GM23338 (cell line): ENCODE data around the gene CSTPP1. TPM values are rescaled to one million over a fixed set of nuclear protein-coding genes. Genes with fewer than 3 reads are reported as not detected.

ENCODE experiments used
- ATAC-seq: fragments of 200-7000 bp; cut with Tn5 transposase; 3 replicates; pipeline ENCODE4 v1.9.1; 2020
- DNase-seq: peaks from one replicate; pipeline ENCODE4 v3.0.0-alpha.2; 2015; ENCODE audit warnings: low spot score
- H2AFZ ChIP-seq: fragments of 200-600 bp; sonication (generic); 2 replicates; pipeline ENCODE4 v1.8.0; 2016; ENCODE audit warnings: antibody characterized with exemption, mild to moderate bottlenecking, moderate library complexity
- H3F3A ChIP-seq: fragments of 200-600 bp; sonication (generic); replicated peaks from 2 replicates; pipeline ENCODE4 v1.8.0; 2017; ENCODE audit warnings: antibody characterized with exemption, mixed run types, low read depth
- H3K27ac ChIP-seq: fragments of 200-600 bp; sonication (generic); 2 replicates; pipeline ENCODE4 v1.6.1; 2016; ENCODE audit warnings: low read depth
- H3K27me3 ChIP-seq: fragments of 200-600 bp; sonication (generic); 2 replicates; pipeline ENCODE4 v1.8.0; 2016; ENCODE audit warnings: mild to moderate bottlenecking, mixed run types, moderate library complexity; ENCODE audit not compliant: insufficient read depth
- H3K36me3 ChIP-seq: fragments of 200-600 bp; sonication (generic); 2 replicates; pipeline ENCODE4 v1.8.0; 2016; ENCODE audit warnings: mild to moderate bottlenecking; ENCODE audit not compliant: insufficient read depth
- H3K4me1 ChIP-seq: fragments of 200-600 bp; sonication (generic); 2 replicates; pipeline ENCODE4 v1.8.0; 2016; ENCODE audit warnings: mild to moderate bottlenecking, moderate library complexity; ENCODE audit not compliant: insufficient read depth
- H3K4me2 ChIP-seq: fragments of 200-600 bp; sonication (generic); 2 replicates; pipeline ENCODE4 v1.7.1; 2017; ENCODE audit warnings: mixed run types
- H3K4me3 ChIP-seq: fragments of 200-600 bp; sonication (generic); 2 replicates; pipeline ENCODE4 v1.6.1; 2016; ENCODE audit warnings: mixed run types
- H3K79me2 ChIP-seq: fragments of 200-600 bp; sonication (generic); replicated peaks from 2 replicates; pipeline ENCODE4 v1.8.0; 2017; ENCODE audit warnings: mild to moderate bottlenecking; ENCODE audit not compliant: insufficient read depth
- H3K9me2 ChIP-seq: fragments of 200-600 bp; sonication (generic); 2 replicates; pipeline ENCODE4 v1.8.0; 2017; ENCODE audit not compliant: insufficient read depth
- H4K20me1 ChIP-seq: fragments of 200-600 bp; sonication (generic); replicated peaks from 2 replicates; pipeline ENCODE4 v1.8.0; 2017; ENCODE audit warnings: mild to moderate bottlenecking; ENCODE audit not compliant: insufficient read depth
- H3K27ac Mint-ChIP-seq: 2 replicates; pipeline ENCODE4 v1.8.0; 2020; ENCODE audit warnings: inconsistent platforms, mild to moderate bottlenecking, moderate library complexity, mixed read lengths
- H3K27me3 Mint-ChIP-seq: 3 replicates; pipeline ENCODE4 v1.8.0; 2022; ENCODE audit warnings: low read depth, mild to moderate bottlenecking, moderate library complexity, mixed read lengths, inconsistent platforms; ENCODE audit not compliant: insufficient read depth, poor library complexity
- H3K36me3 Mint-ChIP-seq: 3 replicates; pipeline ENCODE4 v1.8.0; 2021; ENCODE audit warnings: low read depth, mild to moderate bottlenecking, inconsistent platforms, moderate library complexity, mixed read lengths
- H3K4me1 Mint-ChIP-seq: 3 replicates; pipeline ENCODE4 v1.8.0; 2020; ENCODE audit warnings: mild to moderate bottlenecking, inconsistent platforms, mixed read lengths
- H3K4me3 Mint-ChIP-seq: 3 replicates; pipeline ENCODE4 v1.8.0; 2021; ENCODE audit warnings: moderate library complexity, mild to moderate bottlenecking, inconsistent platforms, mixed read lengths
- H3K9me3 Mint-ChIP-seq: 3 replicates; pipeline ENCODE4 v1.8.0; 2020; ENCODE audit warnings: moderate library complexity, mild to moderate bottlenecking, inconsistent platforms, mixed read lengths
- EZH2 ChIP-seq: fragments of 200-600 bp; sonication (generic); IDR thresholded peaks from one replicate; pipeline ENCODE4 v1.8.0; 2017; ENCODE audit warnings: antibody characterized with exemption, mild to moderate bottlenecking, low read depth; ENCODE audit not compliant: unreplicated experiment
- EZH2phosphoT487 ChIP-seq: fragments of 200-600 bp; sonication (generic); IDR thresholded peaks from one replicate; pipeline ENCODE4 v1.8.1; 2018; ENCODE audit warnings: antibody characterized with exemption; ENCODE audit not compliant: unreplicated experiment
- JUNB ChIP-seq: IDR thresholded peaks from one replicate; pipeline ENCODE4 v1.6.1; 2016; ENCODE audit warnings: antibody characterized with exemption; ENCODE audit not compliant: unreplicated experiment
- NANOG ChIP-seq: IDR thresholded peaks from 2 replicates; pipeline ENCODE4 v1.6.1; 2016; ENCODE audit warnings: antibody characterized with exemption, borderline replicate concordance
- POLR2AphosphoS5 ChIP-seq: IDR thresholded peaks from 2 replicates; pipeline ENCODE4 v1.6.1; 2016; ENCODE audit warnings: antibody characterized with exemption, low read depth
- STAT1 ChIP-seq: IDR thresholded peaks from one replicate; pipeline ENCODE4 v1.6.1; 2016; ENCODE audit warnings: antibody characterized with exemption; ENCODE audit not compliant: unreplicated experiment
- ZNF331 ChIP-seq: fragments of 250-450 bp; sonication (Bioruptor Pico); IDR thresholded peaks from 2 replicates; pipeline ENCODE4 v1.5.0; 2020; ENCODE audit warnings: low read depth, mild to moderate bottlenecking, moderate library complexity
- polyA plus RNA-seq: library from polyadenylated mRNA; unstranded; fragments of >200 nt; fragmentation: Nextera tagmentation; extraction: Ambion mirVana; gene quantifications from 2 replicates; pipeline ENCODE4 v1.2.1, GENCODE V29; 2016
- total RNA-seq: library from RNA; depleted of rRNA; stranded (reverse); fragments of >200 nt; shearing (Covaris generic); gene quantifications from 2 replicates; pipeline ENCODE4 v1.2.3, GENCODE V29; 2014
- TF ChIP-seq, protein P1 (sequence below), 2 experiments: fragments of 200-600 bp in 1 of 2; sonication (generic) in 1 of 2; conservative IDR thresholded peaks; 2 replicates each; pipeline versions ENCODE4 v1.5.1 to v1.6.1; 2016 to 2017; ENCODE audit warnings: antibody characterized with exemption in 2 of 2, low read depth in 2 of 2, mild to moderate bottlenecking in 2 of 2, moderate library complexity in 1 of 2
- TF ChIP-seq, protein P2 (sequence below): IDR thresholded peaks from one replicate; pipeline ENCODE4 v1.6.1; 2018; ENCODE audit warnings: antibody characterized with exemption; ENCODE audit not compliant: unreplicated experiment

CSTPP1 gene
- total and polyA plus RNA-seq, 2 experiments from 2014 or later: 23.5 to 42.6 TPM

DNA sequence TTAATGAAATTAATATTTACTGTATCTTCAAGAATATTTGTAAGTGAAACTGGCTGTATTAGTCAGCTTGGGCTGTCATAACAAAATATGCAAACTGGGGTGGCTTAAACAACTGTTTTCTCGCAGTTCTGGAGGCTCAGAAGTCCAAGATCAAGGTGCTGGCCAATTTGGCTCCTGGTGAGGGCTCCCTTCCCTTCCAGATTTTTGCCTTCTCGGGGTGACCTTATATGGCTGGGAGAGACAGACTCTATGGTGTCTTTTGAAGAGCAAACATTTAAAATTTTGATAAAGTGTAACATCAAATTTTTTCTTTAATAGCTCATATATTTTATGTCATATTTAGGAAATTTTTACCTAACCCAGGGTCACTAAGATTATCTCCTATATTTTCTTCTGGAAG lies 30.2 kb downstream of the CSTPP1 start:
- no peak overlapping the region for H3K4me2 ChIP-seq
- ATAC-seq (no peak), DNase-seq (no peak)
- H3K4me3 ChIP-seq: no peak overlapping the region
- no peaks in the 10 kb centered on the region for H3K4me1 ChIP-seq
- no peaks in the 10 kb centered on the region for H3K36me3 ChIP-seq
- no peak overlapping the region for H2AFZ ChIP-seq
- no peaks in the 10 kb centered on the region for H3F3A ChIP-seq
- no peaks in the 10 kb centered on the region for H3K9me2 ChIP-seq
- no peaks in the 10 kb centered on the region for H3K27me3 ChIP-seq
- H3K9me3 Mint-ChIP-seq: no peaks in the 10 kb centered on the region; the same call in 2 of the 3 replicates
- H3K27me3 Mint-ChIP-seq: peaks cover 3% of the 10 kb centered on the region
- no peak overlapping the region for H3K27ac ChIP-seq
- TF ChIP-seq, protein P1, sequence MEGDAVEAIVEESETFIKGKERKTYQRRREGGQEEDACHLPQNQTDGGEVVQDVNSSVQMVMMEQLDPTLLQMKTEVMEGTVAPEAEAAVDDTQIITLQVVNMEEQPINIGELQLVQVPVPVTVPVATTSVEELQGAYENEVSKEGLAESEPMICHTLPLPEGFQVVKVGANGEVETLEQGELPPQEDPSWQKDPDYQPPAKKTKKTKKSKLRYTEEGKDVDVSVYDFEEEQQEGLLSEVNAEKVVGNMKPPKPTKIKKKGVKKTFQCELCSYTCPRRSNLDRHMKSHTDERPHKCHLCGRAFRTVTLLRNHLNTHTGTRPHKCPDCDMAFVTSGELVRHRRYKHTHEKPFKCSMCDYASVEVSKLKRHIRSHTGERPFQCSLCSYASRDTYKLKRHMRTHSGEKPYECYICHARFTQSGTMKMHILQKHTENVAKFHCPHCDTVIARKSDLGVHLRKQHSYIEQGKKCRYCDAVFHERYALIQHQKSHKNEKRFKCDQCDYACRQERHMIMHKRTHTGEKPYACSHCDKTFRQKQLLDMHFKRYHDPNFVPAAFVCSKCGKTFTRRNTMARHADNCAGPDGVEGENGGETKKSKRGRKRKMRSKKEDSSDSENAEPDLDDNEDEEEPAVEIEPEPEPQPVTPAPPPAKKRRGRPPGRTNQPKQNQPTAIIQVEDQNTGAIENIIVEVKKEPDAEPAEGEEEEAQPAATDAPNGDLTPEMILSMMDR (conservative IDR thresholded peaks at IDR 0.05; ENCODE audit: low read depth in 2 of 2): peak in 1 of 2 experiments; percentile 10; a peak in 1 of 4 replicates
- TF ChIP-seq JUNB: no peak
- no peaks in the 10 kb centered on the region; the same call in 2 of the 3 replicates for H3K4me1 Mint-ChIP-seq
- no peaks in the 10 kb centered on the region for H3K79me2 ChIP-seq
- H3K4me3 Mint-ChIP-seq: no peak overlapping the region
- H3K27ac Mint-ChIP-seq: no peak overlapping the region
- no peaks in the 10 kb centered on the region for H4K20me1 ChIP-seq
- peaks cover 6% of the 10 kb centered on the region; the same call in 1 of the 3 replicates for H3K36me3 Mint-ChIP-seq

DNA sequence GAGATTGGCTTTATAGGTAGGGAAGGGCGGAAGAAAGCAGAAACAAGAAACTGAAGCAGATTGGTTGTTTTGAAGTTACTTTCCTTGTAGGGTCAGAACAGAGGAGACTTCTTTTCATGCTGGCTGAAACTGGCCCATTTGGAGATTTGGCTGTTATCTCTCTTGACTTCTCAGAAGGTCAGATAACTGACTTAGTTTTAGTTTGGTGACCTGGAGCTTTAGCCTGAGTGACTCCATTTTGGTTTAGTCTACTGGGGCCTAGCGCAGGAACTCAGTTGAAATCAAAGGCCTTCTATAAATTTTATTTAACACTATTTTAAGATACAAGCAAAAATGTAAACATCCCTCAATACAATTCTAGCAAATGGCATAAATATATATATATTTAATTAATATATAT lies 31.4 kb downstream of the CSTPP1 start:
- H3K27ac Mint-ChIP-seq: no peak overlapping the region
- no peaks in the 10 kb centered on the region for H3F3A ChIP-seq
- H2AFZ ChIP-seq: no peak overlapping the region
- H3K4me3 Mint-ChIP-seq: no peak overlapping the region
- no peaks in the 10 kb centered on the region for H3K9me2 ChIP-seq
- H3K4me1 Mint-ChIP-seq: no peaks in the 10 kb centered on the region; the same call in 2 of the 3 replicates
- no peaks in the 10 kb centered on the region; the same call in 2 of the 3 replicates for H3K9me3 Mint-ChIP-seq
- no peaks in the 10 kb centered on the region for H3K4me1 ChIP-seq
- H3K27me3 Mint-ChIP-seq: peaks cover 3% of the 10 kb centered on the region
- H3K4me3 ChIP-seq: no peak overlapping the region
- no peak overlapping the region for H3K27ac ChIP-seq
- H3K36me3 Mint-ChIP-seq: peaks cover 6% of the 10 kb centered on the region; the same call in 1 of the 3 replicates
- H3K36me3 ChIP-seq: no peaks in the 10 kb centered on the region
- H3K4me2 ChIP-seq: no peak overlapping the region
- TF ChIP-seq POLR2AphosphoS5 (no peak), ZNF331 (CRISPR knock-in tag) (no peak)
- TF ChIP-seq, protein P1 (conservative IDR thresholded peaks at IDR 0.05; ENCODE audit: low read depth in 2 of 2): no peak
- peak; percentile 13 for DNase-seq
- no peaks in the 10 kb centered on the region for H4K20me1 ChIP-seq
- no peaks in the 10 kb centered on the region for H3K79me2 ChIP-seq
- ATAC-seq: no peak
- no peaks in the 10 kb centered on the region for H3K27me3 ChIP-seq

DNA sequence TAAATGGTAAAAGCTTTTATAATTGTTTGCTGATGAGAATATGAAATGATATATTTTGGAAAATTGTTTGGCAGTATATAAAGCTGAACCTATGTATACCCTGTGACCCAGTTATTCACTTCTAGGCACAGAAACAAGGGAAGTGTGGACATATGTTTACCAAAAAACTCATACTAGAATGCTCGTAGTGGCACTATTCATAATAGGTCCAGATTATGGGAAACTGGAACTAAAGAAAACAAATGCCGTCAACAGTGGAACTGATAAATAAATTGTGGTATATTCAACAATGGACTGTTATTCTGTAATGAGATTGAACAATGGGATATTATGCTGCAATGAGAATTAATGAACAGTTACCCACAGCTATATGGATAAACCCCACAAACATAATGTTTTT lies 32.8 kb downstream of the CSTPP1 start:
- Mint-ChIP-seq H3K4me3 (no peak overlapping the region), H3K27ac (no peak overlapping the region), H3K36me3 (peaks cover 5% of the 10 kb centered on the region; the same call in 1 of the 3 replicates), H3K27me3 (peaks cover 1% of the 10 kb centered on the region), H3K9me3 (no peaks in the 10 kb centered on the region), H3K4me1 (no peaks in the 10 kb centered on the region)
- no peak overlapping the region for H2AFZ ChIP-seq
- ATAC-seq (no peak), DNase-seq (no peak)
- H4K20me1 ChIP-seq: no peaks in the 10 kb centered on the region
- no peak overlapping the region for H3K27ac ChIP-seq
- no peak overlapping the region for H3K4me3 ChIP-seq
- H3K79me2 ChIP-seq: no peaks in the 10 kb centered on the region
- H3K4me1 ChIP-seq: no peaks in the 10 kb centered on the region
- no peaks in the 10 kb centered on the region for H3K36me3 ChIP-seq
- H3K9me2 ChIP-seq: no peaks in the 10 kb centered on the region
- H3K4me2 ChIP-seq: no peak overlapping the region
- no peaks in the 10 kb centered on the region for H3F3A ChIP-seq
- H3K27me3 ChIP-seq: no peaks in the 10 kb centered on the region
- TF ChIP-seq, protein P2, sequence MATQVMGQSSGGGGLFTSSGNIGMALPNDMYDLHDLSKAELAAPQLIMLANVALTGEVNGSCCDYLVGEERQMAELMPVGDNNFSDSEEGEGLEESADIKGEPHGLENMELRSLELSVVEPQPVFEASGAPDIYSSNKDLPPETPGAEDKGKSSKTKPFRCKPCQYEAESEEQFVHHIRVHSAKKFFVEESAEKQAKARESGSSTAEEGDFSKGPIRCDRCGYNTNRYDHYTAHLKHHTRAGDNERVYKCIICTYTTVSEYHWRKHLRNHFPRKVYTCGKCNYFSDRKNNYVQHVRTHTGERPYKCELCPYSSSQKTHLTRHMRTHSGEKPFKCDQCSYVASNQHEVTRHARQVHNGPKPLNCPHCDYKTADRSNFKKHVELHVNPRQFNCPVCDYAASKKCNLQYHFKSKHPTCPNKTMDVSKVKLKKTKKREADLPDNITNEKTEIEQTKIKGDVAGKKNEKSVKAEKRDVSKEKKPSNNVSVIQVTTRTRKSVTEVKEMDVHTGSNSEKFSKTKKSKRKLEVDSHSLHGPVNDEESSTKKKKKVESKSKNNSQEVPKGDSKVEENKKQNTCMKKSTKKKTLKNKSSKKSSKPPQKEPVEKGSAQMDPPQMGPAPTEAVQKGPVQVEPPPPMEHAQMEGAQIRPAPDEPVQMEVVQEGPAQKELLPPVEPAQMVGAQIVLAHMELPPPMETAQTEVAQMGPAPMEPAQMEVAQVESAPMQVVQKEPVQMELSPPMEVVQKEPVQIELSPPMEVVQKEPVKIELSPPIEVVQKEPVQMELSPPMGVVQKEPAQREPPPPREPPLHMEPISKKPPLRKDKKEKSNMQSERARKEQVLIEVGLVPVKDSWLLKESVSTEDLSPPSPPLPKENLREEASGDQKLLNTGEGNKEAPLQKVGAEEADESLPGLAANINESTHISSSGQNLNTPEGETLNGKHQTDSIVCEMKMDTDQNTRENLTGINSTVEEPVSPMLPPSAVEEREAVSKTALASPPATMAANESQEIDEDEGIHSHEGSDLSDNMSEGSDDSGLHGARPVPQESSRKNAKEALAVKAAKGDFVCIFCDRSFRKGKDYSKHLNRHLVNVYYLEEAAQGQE: no peak
- TF ChIP-seq EZH2 (no peak), EZH2phosphoT487 (no peak), POLR2AphosphoS5 (no peak), STAT1 (no peak), NANOG (no peak)
- TF ChIP-seq, protein P1 (conservative IDR thresholded peaks at IDR 0.05; ENCODE audit: low read depth in 2 of 2): no peak
